Bronchial epithelial cell (primary cell): ENCODE results near the gene AGO3. TPM values are rescaled to one million over a fixed set of nuclear protein-coding genes. Genes with fewer than 3 reads are reported as not detected.

ENCODE experiments used
- DNase-seq: peaks from one replicate; pipeline ENCODE4 v3.0.0-alpha.2; 2010; ENCODE audit warnings: low read depth
- FAIRE-seq: peaks from 2 replicates; lab custom pipeline; 2011; peaks lifted over from hg19 to GRCh38; lab: Jason Lieb, UNC
- H3K27me3 ChIP-seq: 2 replicates; pipeline ENCODE4 v1.5.1; 2011; ENCODE audit warnings: low read length; ENCODE audit not compliant: control insufficient read depth, insufficient read depth
- H3K36me3 ChIP-seq: 2 replicates; pipeline ENCODE4 v1.5.1; 2011; ENCODE audit warnings: low read length; ENCODE audit not compliant: control insufficient read depth, insufficient read depth
- H3K4me3 ChIP-seq: 2 replicates; pipeline ENCODE4 v1.5.1; 2011; ENCODE audit warnings: mild to moderate bottlenecking, low read depth, low read length, control low read depth
- CTCF ChIP-seq: IDR thresholded peaks from 2 replicates; pipeline ENCODE4 v1.5.1; 2011; ENCODE audit warnings: mild to moderate bottlenecking, moderate library complexity, low read length, control low read depth, inconsistent platforms; ENCODE audit not compliant: insufficient read depth, severe bottlenecking
- total RNA-seq: library from RNA; depleted of rRNA; stranded (reverse); fragments of >200 nt; gene quantifications from 2 replicates; pipeline ENCODE4 v1.2.1, GENCODE V29; 2014

The AGO3 gene
- total RNA-seq, 1 donor from 2014 or later, result 9.5 TPM

DNA sequence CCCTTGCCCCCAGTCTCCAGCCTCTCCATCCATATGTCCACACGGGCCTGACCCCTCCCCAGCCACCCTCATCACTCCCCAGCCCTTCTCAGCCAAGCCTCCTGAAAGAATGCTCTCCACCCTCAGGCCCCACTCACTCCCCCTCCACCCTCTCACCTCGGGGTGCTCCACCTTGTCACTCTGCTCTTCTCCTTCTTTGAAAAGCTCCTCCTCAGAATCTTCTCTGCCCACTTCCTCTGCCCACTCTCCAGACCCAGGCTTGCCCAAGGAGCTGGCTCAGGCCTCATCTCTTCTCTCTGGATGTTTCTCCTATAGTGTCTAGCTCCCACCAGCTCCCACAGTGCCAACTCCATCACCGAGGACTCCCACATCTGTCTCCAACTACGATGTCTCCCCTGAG is 180.2 kb downstream of the AGO3 start:
- no peak for FAIRE-seq
- no peaks in the 10 kb centered on the region for H3K36me3 ChIP-seq

GRCh38 chr1:36112823-36113222 is 181.9 kb downstream of the AGO3 start:
- H3K36me3 ChIP-seq, result no peaks in the 10 kb centered on the region
- FAIRE-seq (no peak), DNase-seq (no peak)
- no peak for TF ChIP-seq CTCF
- no peak overlapping the region for H3K4me3 ChIP-seq
- H3K27me3 ChIP-seq, result no peaks in the 10 kb centered on the region

More for the DNA sequence above, 180.2 kb downstream of the AGO3 start:
- DNase-seq, result no peak
- no peak overlapping the region for H3K4me3 ChIP-seq
- no peak for TF ChIP-seq CTCF
- no peaks in the 10 kb centered on the region for H3K27me3 ChIP-seq

- Histone ChIP-seq H3K27me3 (no peaks in the 10 kb centered on the region), H3K36me3 (no peaks in the 10 kb centered on the region), H3K4me3 (no peak overlapping the region)
- no peak for TF ChIP-seq CTCF
- no peak for DNase-seq
- FAIRE-seq, result no peak
Observed at GRCh38 chr1:36114371-36114770, 183.5 kb downstream of the AGO3 start.

DNA sequence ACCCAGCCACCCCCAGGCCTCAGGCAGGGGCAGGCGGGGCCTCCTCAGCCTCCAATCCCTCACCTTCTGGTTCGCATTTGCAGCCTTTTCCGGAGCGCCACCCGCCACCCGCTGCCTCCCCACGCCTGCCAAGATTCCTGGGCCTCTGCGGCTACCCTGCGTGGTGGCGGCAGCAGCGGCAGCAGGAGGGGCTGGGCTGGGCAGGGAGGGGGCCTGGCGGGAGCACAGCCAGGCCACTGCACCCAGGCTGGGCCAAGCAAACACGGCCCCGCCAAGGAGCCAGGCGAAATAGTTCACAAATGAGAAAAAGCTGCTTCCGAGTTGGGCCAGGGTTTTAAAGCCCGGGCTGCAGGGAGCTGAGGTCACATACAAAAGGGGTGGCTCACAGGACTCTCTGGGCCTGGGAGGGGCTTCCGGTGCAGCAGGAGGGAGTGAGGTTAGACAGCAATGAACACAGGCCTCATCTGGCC is 184.3 kb downstream of the AGO3 start:
- DNase-seq, result no peak

DNA sequence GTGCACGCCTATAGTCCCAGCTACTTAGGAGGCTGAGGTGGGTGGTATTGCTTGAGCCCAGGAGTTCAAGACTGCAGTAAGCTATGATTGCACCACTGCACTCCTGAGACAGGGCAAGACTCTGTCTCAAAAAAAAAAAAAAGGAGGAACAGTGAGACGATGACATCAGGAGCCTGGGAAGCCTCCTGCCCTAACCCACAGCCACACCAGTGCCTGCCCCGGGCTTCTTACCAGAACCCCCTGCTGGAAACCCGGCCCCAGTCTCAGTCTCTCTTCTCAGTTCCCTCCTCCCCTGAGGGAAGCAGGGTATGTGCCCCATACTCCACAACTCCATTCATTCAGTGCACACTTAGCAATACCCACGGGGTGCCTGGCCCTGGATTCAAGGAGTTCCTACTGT is 185.0 kb downstream of the AGO3 start:
- no peaks in the 10 kb centered on the region for H3K27me3 ChIP-seq
- no peak for TF ChIP-seq CTCF
- H3K4me3 ChIP-seq, result no peak overlapping the region
- peak; percentile 40 for DNase-seq
- H3K36me3 ChIP-seq, result no peaks in the 10 kb centered on the region
- FAIRE-seq, result no peak

More for the DNA sequence above, 184.3 kb downstream of the AGO3 start:
- no peaks in the 10 kb centered on the region for H3K27me3 ChIP-seq
- no peaks in the 10 kb centered on the region for H3K36me3 ChIP-seq
- no peak for TF ChIP-seq CTCF
- FAIRE-seq, result no peak
- H3K4me3 ChIP-seq, result no peak overlapping the region

DNA sequence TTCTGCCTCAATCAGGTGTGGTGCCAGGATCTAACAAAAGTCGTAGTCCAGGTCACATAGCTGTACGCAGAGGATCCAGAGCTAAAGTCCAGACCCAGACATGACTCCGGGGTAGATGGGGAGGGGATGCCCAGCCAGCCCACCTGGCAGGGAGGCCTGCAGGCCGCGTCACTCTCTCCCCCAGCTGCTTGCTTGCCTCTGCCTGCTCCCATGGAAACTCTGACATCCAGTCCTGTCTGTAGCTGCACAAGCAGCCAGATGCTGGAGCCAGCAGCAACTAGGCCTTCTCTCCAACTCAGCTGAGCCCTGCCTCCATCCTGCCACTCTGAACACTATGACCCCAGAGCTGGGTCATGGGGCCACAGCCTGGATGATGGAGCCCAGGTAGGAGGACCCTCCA is 186.0 kb downstream of the AGO3 start:
- FAIRE-seq, result no peak
- Histone ChIP-seq H3K4me3 (no peak overlapping the region), H3K27me3 (no peaks in the 10 kb centered on the region), H3K36me3 (no peaks in the 10 kb centered on the region)
- no peak for DNase-seq
- no peak for TF ChIP-seq CTCF
